SK-N-SH treated with all-trans-retinoic acid at 6 μM for 48 hours (cell line): Measurements from ENCODE around the gene MLXIP.

ENCODE experiments used
- ATAC-seq: fragments of 200-7000 bp; cut with Tn5 transposase; 3 replicates; pipeline ENCODE4 v1.9.1; 2020; ENCODE audit warnings: mild to moderate bottlenecking, moderate library complexity
- BACH2 ChIP-seq: fragments of 250-450 bp; sonication (Bioruptor Pico); IDR thresholded peaks from 2 replicates; pipeline ENCODE4 v1.9.0; 2021; ENCODE audit warnings: mild to moderate bottlenecking, borderline replicate concordance
- CSDC2 ChIP-seq: fragments of 250-450 bp; sonication (Bioruptor Pico); IDR thresholded peaks from 2 replicates; pipeline ENCODE4 v1.5.0; 2020; ENCODE audit warnings: mild to moderate bottlenecking, moderate library complexity
- ESRRG ChIP-seq: fragments of 250-450 bp; sonication (Bioruptor Pico); IDR thresholded peaks from 2 replicates; pipeline ENCODE4 v1.6.1; 2021; ENCODE audit warnings: mild to moderate bottlenecking
- GLIS3 ChIP-seq: fragments of 250-450 bp; sonication (Bioruptor Pico); IDR thresholded peaks from 2 replicates; pipeline ENCODE4 v1.5.0; 2020; ENCODE audit warnings: mild to moderate bottlenecking, moderate library complexity
- ISL1 ChIP-seq: fragments of 250-450 bp; sonication (Bioruptor Pico); IDR thresholded peaks from 2 replicates; pipeline ENCODE4 v2.1.2; 2022; ENCODE audit warnings: mild to moderate bottlenecking, moderate library complexity
- OSR1 ChIP-seq: fragments of 250-450 bp; sonication (Bioruptor Pico); IDR thresholded peaks from 2 replicates; pipeline ENCODE4 v1.8.0; 2022; ENCODE audit warnings: moderate library complexity, mild to moderate bottlenecking, inconsistent platforms
- PPARA ChIP-seq: fragments of 250-450 bp; sonication (Bioruptor Pico); IDR thresholded peaks from 2 replicates; pipeline ENCODE4 v1.5.0; 2020; ENCODE audit warnings: mild to moderate bottlenecking, borderline replicate concordance
- RARB ChIP-seq: fragments of 250-450 bp; sonication (Bioruptor Pico); IDR thresholded peaks from 2 replicates; pipeline ENCODE4 v1.8.0; 2021; ENCODE audit warnings: mild to moderate bottlenecking, moderate library complexity
- SNAI2 ChIP-seq: fragments of 250-450 bp; sonication (Bioruptor Pico); IDR thresholded peaks from 2 replicates; pipeline ENCODE4 v1.5.0; 2020; ENCODE audit warnings: mild to moderate bottlenecking, moderate library complexity
- TCF4 ChIP-seq: fragments of 250-450 bp; sonication (Bioruptor Pico); IDR thresholded peaks from 2 replicates; pipeline ENCODE4 v1.8.0; 2021; ENCODE audit warnings: mild to moderate bottlenecking, moderate library complexity, borderline replicate concordance
- TOX ChIP-seq: fragments of 250-450 bp; sonication (Bioruptor Pico); IDR thresholded peaks from 2 replicates; pipeline ENCODE4 v1.8.0; 2021; ENCODE audit warnings: mild to moderate bottlenecking, moderate library complexity, borderline replicate concordance
- ZC3H10 ChIP-seq: fragments of 250-450 bp; sonication (Bioruptor Pico); IDR thresholded peaks from 2 replicates; pipeline ENCODE4 v1.5.1; 2021; ENCODE audit warnings: mild to moderate bottlenecking, moderate library complexity
- ZFP3 ChIP-seq: fragments of 250-450 bp; sonication (Bioruptor Pico); IDR thresholded peaks from 2 replicates; pipeline ENCODE4 v1.5.0; 2020; ENCODE audit warnings: mild to moderate bottlenecking, moderate library complexity
- ZFP30 ChIP-seq: fragments of 450-650 bp; formaldehyde crosslinking; IDR thresholded peaks from 2 replicates; pipeline ENCODE4 v1.5.0; 2022; ENCODE audit warnings: mild to moderate bottlenecking, moderate library complexity
- ZNF565 ChIP-seq: fragments of 450-650 bp; formaldehyde crosslinking; conservative IDR thresholded peaks from 2 replicates; pipeline ENCODE4 v1.5.0; 2020; ENCODE audit warnings: low read depth, mild to moderate bottlenecking, moderate library complexity
- ZNF70 ChIP-seq: fragments of 450-650 bp; formaldehyde crosslinking; IDR thresholded peaks from 2 replicates; pipeline ENCODE4 v1.5.0; 2020; ENCODE audit warnings: mild to moderate bottlenecking, moderate library complexity
- ZNF8 ChIP-seq: fragments of 450-650 bp; formaldehyde crosslinking; IDR thresholded peaks from 2 replicates; pipeline ENCODE4 v1.5.0; 2020; ENCODE audit warnings: mild to moderate bottlenecking, moderate library complexity
- TF ChIP-seq, protein P1 (sequence below): fragments of 250-450 bp; sonication (Bioruptor Pico); IDR thresholded peaks from 2 replicates; pipeline ENCODE4 v1.5.1; 2020; ENCODE audit warnings: low read depth, mild to moderate bottlenecking, moderate library complexity
- TF ChIP-seq, protein P2 (sequence below): fragments of 250-450 bp; sonication (Bioruptor Pico); IDR thresholded peaks from 2 replicates; pipeline ENCODE4 v1.5.1; 2021; ENCODE audit warnings: mild to moderate bottlenecking, moderate library complexity
- TF ChIP-seq, protein P3 (sequence below): fragments of 250-450 bp; sonication (Bioruptor Pico); IDR thresholded peaks from 2 replicates; pipeline ENCODE4 v1.5.0; 2020; ENCODE audit warnings: mild to moderate bottlenecking, moderate library complexity
- TF ChIP-seq, protein P4 (sequence below): fragments of 250-450 bp; sonication (Bioruptor Pico); IDR thresholded peaks from 2 replicates; pipeline ENCODE4 v1.8.0; 2020; ENCODE audit warnings: mild to moderate bottlenecking, moderate library complexity, borderline replicate concordance
- TF ChIP-seq, protein P5 (sequence below): fragments of 250-450 bp; sonication (Bioruptor Pico); IDR thresholded peaks from 2 replicates; pipeline ENCODE4 v1.8.0; 2021; ENCODE audit warnings: low read depth, mild to moderate bottlenecking, moderate library complexity, borderline replicate concordance

Gene MLXIP

DNA sequence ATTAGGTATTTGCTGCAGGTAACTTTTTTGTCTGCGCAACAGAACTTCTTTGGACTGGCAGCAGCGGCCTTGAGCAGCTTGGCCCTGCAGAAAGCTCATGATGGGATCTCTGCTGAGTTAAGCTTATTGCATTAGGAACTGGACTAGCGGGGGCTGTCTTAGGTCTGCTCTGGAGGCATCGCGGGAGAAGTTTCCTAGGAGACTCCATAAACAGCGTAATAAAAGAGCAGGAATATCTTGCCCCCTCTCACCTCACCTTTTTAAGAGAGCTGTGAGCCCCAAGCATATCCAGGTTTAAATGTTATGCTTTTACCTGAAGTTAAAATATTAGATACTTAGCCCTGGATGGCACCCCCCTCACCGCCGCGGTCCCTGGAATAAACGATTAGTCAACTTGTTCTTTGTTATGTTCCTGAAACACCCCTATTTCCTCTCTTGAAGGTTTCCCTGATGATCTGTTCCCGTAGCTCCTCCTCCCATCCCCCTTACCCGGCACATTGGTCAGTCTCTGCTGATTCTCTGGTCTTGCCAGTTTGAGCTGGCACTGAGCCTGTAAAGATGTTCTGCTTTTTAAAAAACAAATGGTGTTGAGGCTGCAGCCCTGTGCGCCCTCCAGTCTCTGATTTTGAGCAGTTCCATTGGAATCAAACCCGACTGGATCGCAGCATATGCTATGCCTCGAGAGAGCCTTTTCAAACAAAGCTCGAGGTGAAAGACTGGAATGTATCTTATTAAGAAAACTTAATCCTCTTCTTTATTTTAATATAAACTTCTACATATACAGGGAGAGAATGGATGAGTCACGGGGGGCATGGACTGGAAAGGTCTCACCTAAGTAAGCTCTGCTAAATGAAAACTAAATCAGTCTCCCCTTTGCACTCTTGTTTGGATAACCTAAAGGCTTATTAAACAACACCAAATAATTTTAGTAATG is 1.9 kb downstream of the MLXIP start:
- TF ChIP-seq ZFP3 (CRISPR knock-in tag) (no peak), BACH2 (CRISPR knock-in tag) (no peak)
- TF ChIP-seq, all 23 proteins: peak for 0
- ATAC-seq: peak; percentile 69

DNA sequence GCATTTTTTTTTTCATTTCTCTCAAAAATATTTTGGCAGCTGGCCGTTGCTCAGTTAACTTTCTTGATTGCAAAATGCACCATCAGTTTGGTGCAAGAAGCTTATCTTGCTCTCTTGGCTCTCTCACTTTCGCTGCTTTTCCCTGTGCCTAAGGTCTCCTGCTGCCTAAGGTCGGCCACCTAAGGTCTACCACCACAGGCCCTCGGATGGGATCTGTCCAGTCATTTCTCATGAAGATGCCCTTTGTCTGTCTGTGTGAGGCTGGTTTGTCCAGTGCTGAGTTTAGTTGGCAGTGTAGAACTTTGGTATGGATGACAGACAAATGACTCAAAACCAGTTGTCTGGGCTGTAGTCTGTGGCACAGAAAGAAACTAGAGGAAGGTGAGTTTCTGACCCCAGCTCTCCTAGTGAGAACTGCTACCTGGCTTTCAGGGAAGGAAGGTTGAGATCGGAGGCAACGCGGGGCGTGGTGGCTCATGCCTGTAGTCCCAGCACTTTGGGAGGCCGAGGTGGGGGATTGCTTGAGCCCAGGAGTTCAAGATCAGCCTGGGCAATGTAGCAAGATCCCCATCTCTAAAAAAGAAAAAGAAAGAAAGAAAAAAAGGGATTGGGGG is 2.6 kb downstream of the MLXIP start:
- TF ChIP-seq, protein P1, sequence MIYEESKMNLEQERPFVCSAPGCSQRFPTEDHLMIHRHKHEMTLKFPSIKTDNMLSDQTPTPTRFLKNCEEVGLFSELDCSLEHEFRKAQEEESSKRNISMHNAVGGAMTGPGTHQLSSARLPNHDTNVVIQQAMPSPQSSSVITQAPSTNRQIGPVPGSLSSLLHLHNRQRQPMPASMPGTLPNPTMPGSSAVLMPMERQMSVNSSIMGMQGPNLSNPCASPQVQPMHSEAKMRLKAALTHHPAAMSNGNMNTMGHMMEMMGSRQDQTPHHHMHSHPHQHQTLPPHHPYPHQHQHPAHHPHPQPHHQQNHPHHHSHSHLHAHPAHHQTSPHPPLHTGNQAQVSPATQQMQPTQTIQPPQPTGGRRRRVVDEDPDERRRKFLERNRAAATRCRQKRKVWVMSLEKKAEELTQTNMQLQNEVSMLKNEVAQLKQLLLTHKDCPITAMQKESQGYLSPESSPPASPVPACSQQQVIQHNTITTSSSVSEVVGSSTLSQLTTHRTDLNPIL (CRISPR knock-in tag): no peak
- TF ChIP-seq ZNF70 (CRISPR knock-in tag) (no peak), BACH2 (CRISPR knock-in tag) (no peak), ZFP3 (CRISPR knock-in tag) (no peak), ZNF565 (CRISPR knock-in tag) (no peak), GLIS3 (CRISPR knock-in tag) (no peak), ZNF8 (no peak), ISL1 (no peak)
- peak; percentile 1; the same call in 1 of the 3 replicates for ATAC-seq

DNA sequence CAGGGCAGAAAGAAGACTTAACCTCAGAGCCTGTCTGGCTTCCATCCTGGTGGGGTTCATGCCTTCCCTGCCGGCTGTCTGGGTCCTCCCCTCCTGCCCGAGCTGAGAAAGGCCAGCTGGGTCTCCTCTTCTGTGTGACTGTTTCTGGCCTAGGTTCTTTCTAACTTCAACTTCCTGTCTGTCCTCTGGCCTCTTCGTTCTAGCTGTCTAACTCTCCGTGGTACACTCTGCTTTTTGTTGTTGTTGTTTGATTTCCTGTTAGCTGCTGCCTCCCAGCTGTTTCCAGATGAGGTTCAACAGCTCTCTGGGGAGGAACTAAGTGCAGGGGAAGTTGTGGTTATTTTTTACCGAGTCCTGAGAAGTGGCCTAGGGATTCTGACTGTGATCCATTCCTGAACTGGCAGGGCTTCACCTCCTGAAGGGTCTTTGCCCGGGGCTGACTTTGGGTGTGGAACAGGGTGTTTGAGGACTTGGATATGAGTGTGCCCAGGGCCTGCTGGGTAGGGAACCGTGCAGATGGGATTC is 3.2 kb downstream of the MLXIP start:
- TF ChIP-seq, protein P2, sequence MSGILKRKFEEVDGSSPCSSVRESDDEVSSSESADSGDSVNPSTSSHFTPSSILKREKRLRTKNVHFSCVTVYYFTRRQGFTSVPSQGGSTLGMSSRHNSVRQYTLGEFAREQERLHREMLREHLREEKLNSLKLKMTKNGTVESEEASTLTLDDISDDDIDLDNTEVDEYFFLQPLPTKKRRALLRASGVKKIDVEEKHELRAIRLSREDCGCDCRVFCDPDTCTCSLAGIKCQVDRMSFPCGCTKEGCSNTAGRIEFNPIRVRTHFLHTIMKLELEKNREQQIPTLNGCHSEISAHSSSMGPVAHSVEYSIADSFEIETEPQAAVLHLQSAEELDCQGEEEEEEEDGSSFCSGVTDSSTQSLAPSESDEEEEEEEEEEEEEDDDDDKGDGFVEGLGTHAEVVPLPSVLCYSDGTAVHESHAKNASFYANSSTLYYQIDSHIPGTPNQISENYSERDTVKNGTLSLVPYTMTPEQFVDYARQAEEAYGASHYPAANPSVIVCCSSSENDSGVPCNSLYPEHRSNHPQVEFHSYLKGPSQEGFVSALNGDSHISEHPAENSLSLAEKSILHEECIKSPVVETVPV (CRISPR knock-in tag): no peak
- TF ChIP-seq ZFP30 (no peak), RARB (CRISPR knock-in tag) (no peak), ZC3H10 (no peak), TCF4 (CRISPR knock-in tag) (no peak), BACH2 (CRISPR knock-in tag) (no peak), TOX (no peak), PPARA (CRISPR knock-in tag) (no peak), ISL1 (no peak), ZNF565 (CRISPR knock-in tag) (no peak), GLIS3 (CRISPR knock-in tag) (no peak), OSR1 (no peak), ZNF8 (no peak), ZFP3 (CRISPR knock-in tag) (no peak), ESRRG (CRISPR knock-in tag) (no peak), CSDC2 (CRISPR knock-in tag) (no peak), SNAI2 (CRISPR knock-in tag) (no peak)
- TF ChIP-seq, protein P3, sequence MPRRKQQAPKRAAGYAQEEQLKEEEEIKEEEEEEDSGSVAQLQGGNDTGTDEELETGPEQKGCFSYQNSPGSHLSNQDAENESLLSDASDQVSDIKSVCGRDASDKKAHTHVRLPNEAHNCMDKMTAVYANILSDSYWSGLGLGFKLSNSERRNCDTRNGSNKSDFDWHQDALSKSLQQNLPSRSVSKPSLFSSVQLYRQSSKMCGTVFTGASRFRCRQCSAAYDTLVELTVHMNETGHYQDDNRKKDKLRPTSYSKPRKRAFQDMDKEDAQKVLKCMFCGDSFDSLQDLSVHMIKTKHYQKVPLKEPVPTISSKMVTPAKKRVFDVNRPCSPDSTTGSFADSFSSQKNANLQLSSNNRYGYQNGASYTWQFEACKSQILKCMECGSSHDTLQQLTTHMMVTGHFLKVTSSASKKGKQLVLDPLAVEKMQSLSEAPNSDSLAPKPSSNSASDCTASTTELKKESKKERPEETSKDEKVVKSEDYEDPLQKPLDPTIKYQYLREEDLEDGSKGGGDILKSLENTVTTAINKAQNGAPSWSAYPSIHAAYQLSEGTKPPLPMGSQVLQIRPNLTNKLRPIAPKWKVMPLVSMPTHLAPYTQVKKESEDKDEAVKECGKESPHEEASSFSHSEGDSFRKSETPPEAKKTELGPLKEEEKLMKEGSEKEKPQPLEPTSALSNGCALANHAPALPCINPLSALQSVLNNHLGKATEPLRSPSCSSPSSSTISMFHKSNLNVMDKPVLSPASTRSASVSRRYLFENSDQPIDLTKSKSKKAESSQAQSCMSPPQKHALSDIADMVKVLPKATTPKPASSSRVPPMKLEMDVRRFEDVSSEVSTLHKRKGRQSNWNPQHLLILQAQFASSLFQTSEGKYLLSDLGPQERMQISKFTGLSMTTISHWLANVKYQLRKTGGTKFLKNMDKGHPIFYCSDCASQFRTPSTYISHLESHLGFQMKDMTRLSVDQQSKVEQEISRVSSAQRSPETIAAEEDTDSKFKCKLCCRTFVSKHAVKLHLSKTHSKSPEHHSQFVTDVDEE (CRISPR knock-in tag): no peak
- TF ChIP-seq, protein P4, sequence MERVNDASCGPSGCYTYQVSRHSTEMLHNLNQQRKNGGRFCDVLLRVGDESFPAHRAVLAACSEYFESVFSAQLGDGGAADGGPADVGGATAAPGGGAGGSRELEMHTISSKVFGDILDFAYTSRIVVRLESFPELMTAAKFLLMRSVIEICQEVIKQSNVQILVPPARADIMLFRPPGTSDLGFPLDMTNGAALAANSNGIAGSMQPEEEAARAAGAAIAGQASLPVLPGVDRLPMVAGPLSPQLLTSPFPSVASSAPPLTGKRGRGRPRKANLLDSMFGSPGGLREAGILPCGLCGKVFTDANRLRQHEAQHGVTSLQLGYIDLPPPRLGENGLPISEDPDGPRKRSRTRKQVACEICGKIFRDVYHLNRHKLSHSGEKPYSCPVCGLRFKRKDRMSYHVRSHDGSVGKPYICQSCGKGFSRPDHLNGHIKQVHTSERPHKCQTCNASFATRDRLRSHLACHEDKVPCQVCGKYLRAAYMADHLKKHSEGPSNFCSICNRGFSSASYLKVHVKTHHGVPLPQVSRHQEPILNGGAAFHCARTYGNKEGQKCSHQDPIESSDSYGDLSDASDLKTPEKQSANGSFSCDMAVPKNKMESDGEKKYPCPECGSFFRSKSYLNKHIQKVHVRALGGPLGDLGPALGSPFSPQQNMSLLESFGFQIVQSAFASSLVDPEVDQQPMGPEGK (CRISPR knock-in tag): no peak
- TF ChIP-seq, protein P5, sequence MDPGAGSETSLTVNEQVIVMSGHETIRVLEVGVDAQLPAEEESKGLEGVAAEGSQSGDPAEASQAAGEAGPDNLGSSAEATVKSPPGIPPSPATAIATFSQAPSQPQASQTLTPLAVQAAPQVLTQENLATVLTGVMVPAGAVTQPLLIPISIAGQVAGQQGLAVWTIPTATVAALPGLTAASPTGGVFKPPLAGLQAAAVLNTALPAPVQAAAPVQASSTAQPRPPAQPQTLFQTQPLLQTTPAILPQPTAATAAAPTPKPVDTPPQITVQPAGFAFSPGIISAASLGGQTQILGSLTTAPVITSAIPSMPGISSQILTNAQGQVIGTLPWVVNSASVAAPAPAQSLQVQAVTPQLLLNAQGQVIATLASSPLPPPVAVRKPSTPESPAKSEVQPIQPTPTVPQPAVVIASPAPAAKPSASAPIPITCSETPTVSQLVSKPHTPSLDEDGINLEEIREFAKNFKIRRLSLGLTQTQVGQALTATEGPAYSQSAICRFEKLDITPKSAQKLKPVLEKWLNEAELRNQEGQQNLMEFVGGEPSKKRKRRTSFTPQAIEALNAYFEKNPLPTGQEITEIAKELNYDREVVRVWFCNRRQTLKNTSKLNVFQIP (CRISPR knock-in tag): no peak
- ATAC-seq: no peak
